Fibroblast of skin of left quadriceps (primary cell): ENCODE results near the gene CELA2B.
"Not testable (repeated sequence)": the region's sequence is repeated elsewhere in the genome, so short reads cannot be mapped to it uniquely, and the experiment has no call there.

Experiments used
- DNase-seq, 2 experiments: peaks; one replicate each; pipeline ENCODE4 v3.0.0-alpha.2; 2013; ENCODE audit warnings: low read depth in 2 of 2

The CELA2B gene

GRCh38 chr1:15469361-15469760, 6.5 kb upstream of the CELA2B start:
- no peak for DNase-seq

DNA sequence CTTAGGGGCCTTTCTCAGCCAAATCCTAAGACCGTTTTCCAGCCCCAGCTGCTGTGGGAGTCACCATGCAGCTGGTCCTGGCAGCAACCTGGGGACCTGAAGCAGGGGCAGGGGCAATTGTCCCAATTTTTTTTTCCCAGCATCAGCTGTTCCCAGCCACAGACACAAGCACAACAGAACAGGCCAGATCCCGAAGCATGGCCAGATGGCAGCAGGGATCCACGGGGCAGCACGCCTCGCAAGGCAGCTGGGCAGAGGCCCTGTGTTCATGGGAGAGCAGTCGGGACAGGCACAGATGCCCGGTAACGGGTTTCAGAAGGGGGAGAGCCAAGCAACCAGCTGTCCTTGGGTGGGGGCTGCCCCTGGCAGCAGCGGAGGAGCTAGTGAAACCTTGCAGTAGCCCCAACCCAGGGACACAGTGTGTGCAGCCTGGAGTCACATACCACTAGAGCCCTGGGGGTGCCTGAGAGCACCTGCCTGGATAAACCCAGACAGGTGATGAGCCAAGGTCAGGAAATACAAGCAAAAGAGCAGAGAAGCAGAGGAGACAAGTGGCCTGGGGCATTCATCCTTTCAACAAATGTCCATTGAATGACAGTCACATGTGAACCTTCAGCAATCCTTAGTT, 6.0 kb upstream of the CELA2B start:
- DNase-seq: not testable (repeated sequence)

GRCh38 chr1:15471067-15471466, 4.8 kb upstream of the CELA2B start:
- DNase-seq: not testable (repeated sequence)

DNA sequence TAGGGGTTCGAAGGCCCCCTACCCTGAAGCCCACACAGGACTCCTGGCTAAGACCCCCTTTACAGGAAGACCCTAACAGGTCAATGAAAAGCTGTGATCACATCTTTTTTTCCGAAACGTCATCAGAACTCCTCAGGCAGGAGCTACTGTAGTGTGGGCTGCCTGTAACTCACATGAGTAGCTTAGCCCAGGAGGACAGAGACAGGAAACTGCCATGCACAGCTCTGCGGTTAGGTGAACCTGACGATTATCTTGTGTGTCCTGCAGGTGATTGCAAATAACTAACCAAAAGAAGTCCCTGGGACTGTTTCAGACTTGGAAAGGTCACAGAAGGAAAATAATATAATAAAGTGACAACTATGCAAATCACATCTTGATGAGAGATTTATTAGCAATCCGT, 4.2 kb upstream of the CELA2B start:
- not testable (repeated sequence) for DNase-seq

DNA sequence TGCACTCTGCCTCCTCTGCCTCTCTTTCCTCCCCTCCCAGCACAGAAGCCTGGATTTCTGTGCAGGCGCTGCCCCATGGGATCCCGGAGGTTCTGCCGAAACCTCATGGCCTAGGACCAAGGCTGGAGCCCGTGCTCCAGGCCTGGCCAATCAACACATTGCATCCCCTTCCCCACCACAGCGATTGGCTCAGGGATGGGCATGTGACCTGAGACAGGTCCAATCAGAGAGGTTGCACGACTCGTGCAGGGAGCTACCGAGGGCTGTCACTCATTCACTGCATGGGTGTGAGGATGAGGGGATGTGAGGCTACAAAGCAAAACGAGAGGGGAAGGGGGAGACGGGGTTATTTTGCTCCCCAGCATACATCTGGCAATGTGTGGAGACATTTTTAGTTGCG, 3.3 kb upstream of the CELA2B start:
- no peak for DNase-seq

GRCh38 chr1:15476927-15477326, 1.0 kb downstream of the CELA2B start:
- no peak for DNase-seq

GRCh38 chr1:15477646-15478212, 1.8 kb downstream of the CELA2B start:
- DNase-seq: no peak

DNA sequence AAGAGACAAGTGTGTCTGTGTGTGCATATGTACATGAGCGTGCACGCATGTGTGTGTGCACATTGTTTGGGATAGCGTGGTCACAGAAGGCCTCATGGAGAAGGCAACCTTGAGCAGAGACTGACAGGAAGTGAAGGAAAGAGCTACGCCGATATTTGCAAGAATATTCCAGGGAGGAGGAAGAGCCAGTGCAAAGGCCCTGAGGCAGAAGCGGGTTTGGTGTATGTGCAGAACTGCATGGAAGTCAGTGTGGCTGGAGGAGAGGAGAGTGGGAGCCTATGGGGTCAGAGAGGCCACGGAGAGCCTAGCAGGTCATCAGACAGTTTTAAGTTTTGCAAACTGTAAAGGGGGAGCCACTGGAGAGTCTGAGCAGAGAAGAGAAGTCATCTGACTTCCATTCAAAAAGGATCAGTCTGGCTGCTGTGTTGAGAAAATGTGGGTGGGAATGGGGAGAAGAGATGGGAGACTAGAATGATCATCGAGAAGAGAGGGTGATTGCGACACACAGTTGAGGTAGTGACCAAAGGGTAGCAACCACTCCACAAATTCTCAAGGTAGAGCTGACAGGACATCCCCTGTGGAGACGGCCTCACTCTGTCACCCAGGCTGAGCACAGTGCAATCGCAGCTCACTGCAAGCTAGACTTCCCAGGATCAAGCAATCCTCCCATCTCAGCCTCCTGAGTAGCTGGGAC, 3.9 kb downstream of the CELA2B start:
- no peak for DNase-seq

- DNase-seq: not testable (repeated sequence)
Measured at GRCh38 chr1:15482455-15482854, 6.6 kb downstream of the CELA2B start.

GRCh38 chr1:15482983-15483543, 7.2 kb downstream of the CELA2B start:
- DNase-seq: not testable (repeated sequence)

DNA sequence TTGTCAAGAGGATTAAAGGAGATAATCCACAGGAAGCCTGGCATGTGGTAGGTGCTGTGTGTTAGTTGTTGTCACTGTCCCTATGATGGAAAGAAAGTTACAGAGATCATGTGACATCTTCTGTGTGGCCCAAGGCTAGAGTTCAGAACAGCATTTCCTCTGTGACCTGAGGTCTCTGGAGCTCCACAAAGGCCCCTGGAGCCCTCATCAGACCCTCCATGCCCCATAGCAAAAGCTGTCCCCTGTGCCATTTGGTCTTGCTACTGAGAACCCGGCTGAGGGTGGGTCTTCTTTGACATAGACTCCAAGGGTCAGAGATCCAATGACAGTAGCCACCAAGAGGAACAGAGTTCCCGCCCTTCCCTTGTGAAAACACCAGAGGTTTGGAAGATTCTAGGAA, 8.1 kb downstream of the CELA2B start:
- no peak for DNase-seq

- DNase-seq: not testable (repeated sequence)
Measured at GRCh38 chr1:15484443-15484842, 8.5 kb downstream of the CELA2B start.

DNA sequence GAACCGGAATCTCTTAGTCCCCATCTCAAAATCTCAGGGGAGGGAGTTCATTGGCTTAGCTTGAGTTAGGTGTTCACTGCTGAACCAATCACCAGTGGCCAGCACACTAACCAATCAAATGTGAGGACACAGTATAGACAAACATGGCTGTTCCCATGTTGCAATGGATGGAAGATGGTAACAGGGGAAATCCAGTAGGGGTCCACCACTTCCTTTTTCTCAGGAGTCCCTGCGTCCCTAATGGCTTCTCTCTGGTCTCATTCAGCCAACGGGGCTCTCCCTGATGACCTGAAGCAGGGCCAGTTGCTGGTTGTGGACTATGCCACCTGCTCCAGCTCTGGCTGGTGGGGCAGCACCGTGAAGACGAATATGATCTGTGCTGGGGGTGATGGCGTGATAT, 9.7 kb downstream of the CELA2B start:
- DNase-seq: no peak

GRCh38 chr1:15486844-15487610, 11.1 kb downstream of the CELA2B start:
- not testable (repeated sequence) for DNase-seq

DNA sequence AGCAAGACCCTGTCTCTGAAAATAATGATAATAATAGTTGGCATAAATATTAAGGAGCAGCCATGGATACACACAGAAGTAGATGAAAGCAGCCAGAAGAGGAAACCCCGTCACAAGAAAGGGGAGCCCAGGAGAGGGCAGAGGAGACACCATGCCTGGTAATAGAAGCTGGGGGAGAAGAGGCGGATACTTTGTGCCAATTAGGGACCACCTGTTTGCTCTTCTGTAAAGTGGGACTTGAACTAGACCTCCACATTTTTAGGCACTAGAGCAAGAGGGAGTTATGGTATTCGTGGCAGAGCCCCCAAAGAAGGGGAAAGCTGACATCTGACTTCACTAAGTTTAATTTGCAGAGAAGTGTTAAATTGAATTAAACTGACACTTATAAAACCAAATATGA, 12.5 kb downstream of the CELA2B start:
- DNase-seq: no peak

- DNase-seq: no peak
Measured at GRCh38 chr1:15489052-15489736, 13.3 kb downstream of the CELA2B start.

DNA sequence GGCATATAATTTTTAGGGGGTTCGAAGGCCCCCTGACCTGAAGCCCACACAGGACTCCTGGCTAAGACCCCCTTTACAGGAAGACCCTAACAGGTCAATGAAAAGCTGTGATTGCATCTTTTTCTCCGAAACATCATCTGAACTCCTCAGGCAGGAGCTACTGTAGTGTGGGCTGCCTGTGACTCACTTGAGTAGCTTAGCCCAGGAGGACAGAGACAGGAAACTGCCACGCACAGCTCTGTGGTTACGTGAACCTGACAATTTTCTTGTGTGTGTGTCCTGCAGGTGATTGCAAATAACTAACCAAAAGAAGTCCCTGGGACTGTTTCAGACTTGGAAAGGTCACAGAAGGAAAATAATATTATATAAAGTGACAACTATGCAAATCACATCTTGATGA, 15.1 kb downstream of the CELA2B start:
- DNase-seq: not testable (repeated sequence)

DNA sequence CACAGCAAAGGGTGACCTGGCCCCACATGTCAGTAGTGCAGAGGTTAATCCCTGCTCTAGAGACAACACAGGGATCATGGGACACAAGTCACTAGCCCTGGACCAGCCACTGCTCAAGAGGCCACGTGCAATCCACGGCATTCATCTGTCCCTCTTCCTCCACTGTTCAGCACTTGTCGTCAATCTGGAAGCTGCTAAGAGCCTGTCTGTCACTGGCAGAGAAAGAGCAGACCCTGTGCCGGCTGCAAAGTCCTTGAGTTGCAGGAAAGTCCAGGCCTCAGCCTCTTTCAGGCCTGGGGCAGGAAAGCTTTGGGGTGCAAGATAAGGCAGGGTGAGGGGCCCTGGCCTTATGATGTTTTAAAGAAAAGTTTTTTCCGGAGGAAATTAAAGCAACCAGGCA, 16.7 kb downstream of the CELA2B start:
- DNase-seq: no peak

GRCh38 chr1:15493869-15494390, 18.0 kb downstream of the CELA2B start:
- no peak for DNase-seq

DNA sequence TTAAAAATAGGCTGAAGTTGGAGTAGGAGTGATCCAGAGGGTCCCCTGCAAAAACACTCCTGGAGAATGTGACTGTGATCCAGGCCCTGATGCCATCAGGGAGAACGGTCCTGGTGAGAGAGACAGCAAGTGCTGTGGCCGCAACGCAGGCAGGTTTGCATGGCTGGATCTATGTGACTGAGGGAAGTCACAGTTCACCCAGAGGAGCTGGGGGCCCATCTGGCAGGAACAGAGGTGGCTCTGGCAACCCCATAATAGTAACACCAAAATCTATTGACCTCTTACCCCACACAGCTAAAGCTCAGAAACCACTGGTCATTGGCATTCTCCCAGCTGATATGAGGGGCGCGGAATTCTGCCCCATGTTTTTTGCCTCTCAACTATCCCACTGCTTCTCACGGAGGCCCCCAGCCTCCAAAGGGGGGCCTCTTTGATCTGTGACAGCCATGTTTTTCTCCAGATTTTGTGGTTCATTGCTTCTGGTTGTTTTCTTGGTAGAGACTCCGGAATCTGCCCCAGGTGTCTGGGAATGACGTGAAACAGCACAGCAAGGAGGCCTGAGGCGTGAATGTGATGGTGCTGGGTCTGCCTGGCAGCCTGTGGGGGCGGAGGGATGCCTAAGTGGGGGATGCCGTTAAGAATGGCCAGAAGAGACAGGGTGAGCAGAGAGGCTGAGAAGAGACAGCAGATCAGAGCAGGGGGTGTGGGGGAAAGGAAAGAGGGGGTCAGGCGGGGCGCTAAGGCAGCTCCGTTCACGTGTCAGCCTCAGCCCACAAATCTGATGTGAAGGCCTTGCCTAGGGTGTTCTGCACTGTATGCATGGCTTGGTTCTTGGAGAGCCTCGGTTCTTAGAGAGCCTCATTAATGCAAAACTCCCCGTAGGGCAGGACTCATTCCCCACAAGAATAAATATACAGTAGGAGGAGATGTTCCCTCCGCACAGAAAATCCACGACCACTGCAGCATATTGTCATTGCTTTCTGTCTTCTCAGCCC, 24.6 kb downstream of the CELA2B start:
- DNase-seq: no peak
